IMR-90 (cell line): Measurements from ENCODE around the gene GTPBP6. TPM values are rescaled to one million over a fixed set of nuclear protein-coding genes. Genes with fewer than 3 reads are reported as not detected.

Source experiments
- ATAC-seq: fragments of 200-7000 bp; cut with Tn5 transposase; 2 replicates; pipeline ENCODE4 v1.9.1; 2020; ENCODE audit warnings: low read depth, mild to moderate bottlenecking, moderate library complexity
- BruUV-seq: library from RNA; stranded (reverse); fragments of 400-500 nt; replicated peaks from 2 replicates; lab custom pipeline; 2021; lab: Mats Ljungman, UMichigan
- CTCF ChIA-PET: fragments of 300-600 bp; formaldehyde crosslinking; extraction: SDS; loops from one replicate; lab custom pipeline; 2021; ENCODE audit warnings: antibody characterized with exemption; lab: Yijun Ruan, JAX
- POLR2A ChIA-PET: fragments of 300-600 bp; sonication (Branson Sonifier 250); formaldehyde crosslinking; loops from one replicate; lab custom pipeline; 2022; ENCODE audit warnings: antibody characterized with exemption; ENCODE audit not compliant: unreplicated experiment; lab: Charles Lee
- DNase-seq: peaks from one replicate; pipeline ENCODE4 v3.0.0; 2013
- H2AFZ ChIP-seq: replicated peaks from 2 replicates; pipeline ENCODE3; 2013; ENCODE audit warnings: low read length, mild to moderate bottlenecking; ENCODE audit not compliant: poor library complexity
- H2AK5ac ChIP-seq: 2 replicates; pipeline ENCODE4 v1.6.1; 2013; ENCODE audit warnings: low read depth, low read length, inconsistent platforms
- H2AK9ac ChIP-seq: replicated peaks from 2 replicates; pipeline ENCODE3; 2013; ENCODE audit warnings: mild to moderate bottlenecking, low read depth, low read length, moderate library complexity; ENCODE audit not compliant: poor library complexity
- H2BK120ac ChIP-seq: 2 replicates; pipeline ENCODE4 v1.6.1; 2013; ENCODE audit warnings: low read depth, low read length, inconsistent platforms
- H2BK15ac ChIP-seq: 3 replicates; pipeline ENCODE4 v1.6.1; 2013; ENCODE audit warnings: low read depth, low read length, inconsistent platforms
- H2BK20ac ChIP-seq: 2 replicates; pipeline ENCODE4 v1.6.1; 2013; ENCODE audit warnings: low read depth, mild to moderate bottlenecking, inconsistent platforms, low read length, moderate library complexity
- H2BK5ac ChIP-seq: 2 replicates; pipeline ENCODE4 v1.6.1; 2013; ENCODE audit warnings: mild to moderate bottlenecking, low read depth, low read length, inconsistent platforms; ENCODE audit not compliant: poor library complexity, severe bottlenecking
- H3K14ac ChIP-seq: replicated peaks from 2 replicates; pipeline ENCODE4 v1.6.1; 2013; ENCODE audit warnings: low read depth, low read length, inconsistent platforms
- H3K18ac ChIP-seq: 2 replicates; pipeline ENCODE4 v1.6.1; 2013; ENCODE audit warnings: low read depth, low read length, control low read depth
- H3K23ac ChIP-seq: 2 replicates; pipeline ENCODE4 v1.6.1; 2013; ENCODE audit warnings: low read depth, low read length, inconsistent platforms
- H3K27ac ChIP-seq: 2 replicates; pipeline ENCODE4 v1.5.1; 2013; ENCODE audit warnings: mild to moderate bottlenecking, control low read depth, low read length; ENCODE audit not compliant: insufficient read depth
- H3K27me3 ChIP-seq: 2 replicates; pipeline ENCODE4 v1.6.1; 2013; ENCODE audit warnings: low read length; ENCODE audit not compliant: control insufficient read depth, insufficient read depth
- H3K36me3 ChIP-seq: 2 replicates; pipeline ENCODE4 v1.6.1; 2013; ENCODE audit warnings: low read length, mixed read lengths; ENCODE audit not compliant: control insufficient read depth, insufficient read depth
- H3K4ac ChIP-seq: 2 replicates; pipeline ENCODE4 v1.6.1; 2013; ENCODE audit warnings: low read depth, low read length, inconsistent platforms
- H3K4me1 ChIP-seq: 2 replicates; pipeline ENCODE4 v1.6.1; 2013; ENCODE audit warnings: low read length, mixed read lengths; ENCODE audit not compliant: control insufficient read depth, insufficient read depth
- H3K4me2 ChIP-seq: 2 replicates; pipeline ENCODE4 v1.6.1; 2013; ENCODE audit warnings: low read depth, mild to moderate bottlenecking, control low read depth, low read length, moderate library complexity
- H3K4me3 ChIP-seq: 2 replicates; pipeline ENCODE4 v1.5.1; 2013; ENCODE audit warnings: low read depth, mild to moderate bottlenecking, control low read depth, low read length, moderate library complexity; ENCODE audit not compliant: insufficient read depth
- H3K56ac ChIP-seq: 2 replicates; pipeline ENCODE4 v1.6.1; 2013; ENCODE audit warnings: low read length, inconsistent platforms; ENCODE audit not compliant: insufficient read depth; ENCODE audit errors: extremely low read depth
- H3K79me1 ChIP-seq, 2 experiments: 2 replicates each; pipeline ENCODE4 v1.6.1; 2013; ENCODE audit warnings: low read length in 2 of 2, inconsistent platforms in 1 of 2, low read depth in 1 of 2
- H3K9ac ChIP-seq: 2 replicates; pipeline ENCODE4 v1.6.1; 2013; ENCODE audit warnings: low read depth, low read length, control low read depth
- H3K9me1 ChIP-seq: 2 replicates; pipeline ENCODE4 v1.6.1; 2013; ENCODE audit warnings: low read length, inconsistent platforms; ENCODE audit not compliant: insufficient read depth
- H3K9me3 ChIP-seq: 2 replicates; pipeline ENCODE4 v1.6.1; 2013; ENCODE audit warnings: low read length; ENCODE audit not compliant: control insufficient read depth, insufficient read depth
- H4K20me1 ChIP-seq: 2 replicates; pipeline ENCODE4 v1.6.1; 2013; ENCODE audit warnings: low read length, inconsistent platforms; ENCODE audit not compliant: insufficient read depth
- H4K5ac ChIP-seq: 2 replicates; pipeline ENCODE4 v1.6.1; 2013; ENCODE audit warnings: mild to moderate bottlenecking, low read depth, low read length, control low read depth
- H4K8ac ChIP-seq, 2 experiments: 2 replicates each; pipeline ENCODE4 v1.6.1; 2013; ENCODE audit warnings: low read depth in 2 of 2, low read length in 2 of 2, control low read depth in 1 of 2, inconsistent platforms in 1 of 2
- H4K91ac ChIP-seq: 2 replicates; pipeline ENCODE4 v1.6.1; 2013; ENCODE audit warnings: low read depth, low read length, inconsistent platforms; ENCODE audit not compliant: insufficient read depth
- BHLHE40 ChIP-seq: fragments of 150-350 bp; IDR thresholded peaks from 2 replicates; pipeline ENCODE4 v1.6.1; 2016; ENCODE audit warnings: mild to moderate bottlenecking, low read depth, low read length
- CEBPB ChIP-seq: IDR thresholded peaks from 2 replicates; pipeline ENCODE4 v1.6.1; 2012; ENCODE audit warnings: low read depth, low read length, improper control_type of control experiment
- CHD1 ChIP-seq: IDR thresholded peaks from 2 replicates; pipeline ENCODE4 v1.6.1; 2012; ENCODE audit warnings: low read depth, low read length, improper control_type of control experiment
- FOS ChIP-seq: fragments of 150-350 bp; IDR thresholded peaks from 2 replicates; pipeline ENCODE4 v1.6.1; 2016; ENCODE audit warnings: low read depth, low read length
- MAFK ChIP-seq: IDR thresholded peaks from 2 replicates; pipeline ENCODE4 v1.6.1; 2012; ENCODE audit warnings: low read depth, low read length, improper control_type of control experiment
- MAZ ChIP-seq: IDR thresholded peaks from 2 replicates; pipeline ENCODE4 v1.6.1; 2012; ENCODE audit warnings: low read depth, mild to moderate bottlenecking, low read length, improper control_type of control experiment, moderate library complexity, borderline replicate concordance
- MXI1 ChIP-seq: IDR thresholded peaks from 2 replicates; pipeline ENCODE4 v1.6.1; 2012; ENCODE audit warnings: low read depth, mild to moderate bottlenecking, low read length, moderate library complexity, borderline replicate concordance
- NFE2L2 ChIP-seq: fragments of 150-350 bp; IDR thresholded peaks from 2 replicates; pipeline ENCODE4 v1.6.1; 2016; ENCODE audit warnings: low read depth, mild to moderate bottlenecking, low read length
- POLR2A ChIP-seq: IDR thresholded peaks from 2 replicates; pipeline ENCODE4 v1.6.1; 2012; ENCODE audit warnings: mild to moderate bottlenecking, low read depth, low read length
- RAD21 ChIP-seq: IDR thresholded peaks from 2 replicates; pipeline ENCODE4 v1.6.1; 2012; ENCODE audit warnings: low read length, improper control_type of control experiment
- RCOR1 ChIP-seq: IDR thresholded peaks from 2 replicates; pipeline ENCODE4 v1.6.1; 2012; ENCODE audit warnings: mild to moderate bottlenecking, low read length, improper control_type of control experiment; ENCODE audit not compliant: insufficient replicate concordance
- RFX5 ChIP-seq: IDR thresholded peaks from 2 replicates; pipeline ENCODE4 v1.8.0; 2012; ENCODE audit warnings: low read depth, mild to moderate bottlenecking, low read length, moderate library complexity
- SMC3 ChIP-seq: fragments of 150-350 bp; IDR thresholded peaks from 2 replicates; pipeline ENCODE4 v1.6.1; 2016; ENCODE audit warnings: low read depth, mild to moderate bottlenecking, antibody characterized with exemption, low read length, moderate library complexity
- WGBS, 2 experiments: methylation state at CpG; one replicate each; pipeline versions ENCODE4 v1.1.5 to v1.1.7; 2013; ENCODE audit warnings: missing lambda C conversion rate in 2 of 2; ENCODE audit not compliant: insufficient read length in 1 of 2; ENCODE audit errors: extremely low coverage in 2 of 2; 5-methylcytosine and 5-hydroxymethylcytosine counted together
- dilution Hi-C: fragments of 300-500 bp; cut with HindIII; formaldehyde crosslinking; loops from one replicate; pipeline ENCODE4 v1.14.3; 2018; ENCODE audit warnings: low sequenced_read_pairs; ENCODE audit not compliant: unreplicated experiment
- in situ Hi-C: fragments of 300-500 bp; cut with MboI; formaldehyde crosslinking; loops from 3 replicates; pipeline ENCODE4 v1.14.3; 2019; ENCODE audit warnings: low sequenced_read_pairs, inconsistent platforms, mixed read lengths
- intact Hi-C: fragments of 100-400 bp; cut with micrococcal nuclease; formaldehyde crosslinking; loops from 2 replicates; pipeline ENCODE4 v1.10.0; 2022
- polyA plus RNA-seq, 3 experiments: library from polyadenylated mRNA; depleted of rRNA; stranded (reverse); fragments of >200 nt; gene quantifications; 2 replicates each; pipeline ENCODE4 v1.2.3, GENCODE V29; 2012; ENCODE audit warnings: low replicate concordance in 1 of 3
- total RNA-seq: library from RNA; depleted of rRNA; stranded (reverse); fragments of >200 nt; gene quantifications from 2 replicates; pipeline ENCODE4 v1.2.3, GENCODE V29; 2012
- TF ChIP-seq, protein P1 (sequence below): conservative IDR thresholded peaks from 2 replicates; pipeline ENCODE4 v1.5.1; 2012; ENCODE audit warnings: mild to moderate bottlenecking, low read depth, low read length, improper control_type of control experiment
- TF ChIP-seq, protein P2 (sequence below): fragments of 150-350 bp; IDR thresholded peaks from 2 replicates; pipeline ENCODE4 v1.6.1; 2016; ENCODE audit warnings: low read depth, mild to moderate bottlenecking, low read length, moderate library complexity, borderline replicate concordance
- TF ChIP-seq, protein P3 (sequence below): fragments of 150-350 bp; IDR thresholded peaks from 2 replicates; pipeline ENCODE4 v1.6.1; 2017; ENCODE audit warnings: mild to moderate bottlenecking, antibody characterized with exemption, low read length, low read depth

GTPBP6 gene
- total and polyA plus RNA-seq, 2 of the 4 experiments (the other 2 are of a cell fraction), result 24.0 to 31.6 TPM

DNA sequence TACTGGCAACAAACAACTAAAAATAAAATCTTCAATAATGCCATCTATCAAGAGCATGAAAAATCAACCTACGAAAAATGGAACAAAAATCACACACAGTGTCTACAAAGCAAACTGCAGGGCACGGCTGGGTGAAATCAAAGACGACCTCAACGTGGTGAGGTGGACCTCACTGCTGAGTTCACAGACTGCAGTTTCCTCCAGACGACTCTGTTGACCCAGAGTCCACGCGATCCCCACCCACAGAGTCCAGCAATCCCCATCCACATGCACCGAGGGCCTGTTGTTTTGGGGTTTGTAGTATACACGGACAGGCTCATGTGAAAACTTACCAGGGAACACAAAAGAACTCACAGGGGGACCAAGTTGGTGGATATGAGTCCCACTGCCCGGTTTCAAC, 31.1 kb upstream of the GTPBP6 start:
- no TSS peak for BruUV-seq
- Histone ChIP-seq H3K9me3 (no peaks in the 10 kb centered on the region; the same call in 1 of the 2 replicates), H4K5ac (no peak overlapping the region), H4K8ac (no peak overlapping the region), H3K4me3 (no peak overlapping the region), H3K27ac (no peak overlapping the region), H3K27me3 (no peaks in the 10 kb centered on the region), H2BK15ac (no peak overlapping the region), H2AK9ac (no peak overlapping the region), H3K79me1 (no peaks in the 10 kb centered on the region; a peak in 1 of 4 replicates), H2AK5ac (no peak overlapping the region), H2BK5ac (no peak overlapping the region), H2BK20ac (no peak overlapping the region), H3K4me2 (no peak overlapping the region), H4K91ac (no peak overlapping the region), H3K23ac (no peak overlapping the region), H4K20me1 (no peaks in the 10 kb centered on the region), H3K4ac (no peak overlapping the region), H3K4me1 (no peaks in the 10 kb centered on the region; the same call in 1 of the 2 replicates), H2AFZ (no peak overlapping the region), H3K36me3 (peaks cover 12% of the 10 kb centered on the region), H2BK120ac (no peak overlapping the region), H3K18ac (no peak overlapping the region), H3K9me1 (no peaks in the 10 kb centered on the region), H3K56ac (no peak overlapping the region), H3K14ac (no peak overlapping the region), H3K9ac (no peak overlapping the region)
- TF ChIP-seq CHD1 (no peak), RFX5 (no peak), RCOR1 (no peak), RAD21 (no peak), MAZ (no peak), MXI1 (no peak), NFE2L2 (no peak), FOS (no peak), CEBPB (no peak), MAFK (no peak), SMC3 (no peak), POLR2A (no peak), BHLHE40 (no peak)
- TF ChIP-seq, protein P1, sequence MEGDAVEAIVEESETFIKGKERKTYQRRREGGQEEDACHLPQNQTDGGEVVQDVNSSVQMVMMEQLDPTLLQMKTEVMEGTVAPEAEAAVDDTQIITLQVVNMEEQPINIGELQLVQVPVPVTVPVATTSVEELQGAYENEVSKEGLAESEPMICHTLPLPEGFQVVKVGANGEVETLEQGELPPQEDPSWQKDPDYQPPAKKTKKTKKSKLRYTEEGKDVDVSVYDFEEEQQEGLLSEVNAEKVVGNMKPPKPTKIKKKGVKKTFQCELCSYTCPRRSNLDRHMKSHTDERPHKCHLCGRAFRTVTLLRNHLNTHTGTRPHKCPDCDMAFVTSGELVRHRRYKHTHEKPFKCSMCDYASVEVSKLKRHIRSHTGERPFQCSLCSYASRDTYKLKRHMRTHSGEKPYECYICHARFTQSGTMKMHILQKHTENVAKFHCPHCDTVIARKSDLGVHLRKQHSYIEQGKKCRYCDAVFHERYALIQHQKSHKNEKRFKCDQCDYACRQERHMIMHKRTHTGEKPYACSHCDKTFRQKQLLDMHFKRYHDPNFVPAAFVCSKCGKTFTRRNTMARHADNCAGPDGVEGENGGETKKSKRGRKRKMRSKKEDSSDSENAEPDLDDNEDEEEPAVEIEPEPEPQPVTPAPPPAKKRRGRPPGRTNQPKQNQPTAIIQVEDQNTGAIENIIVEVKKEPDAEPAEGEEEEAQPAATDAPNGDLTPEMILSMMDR, result no peak
- TF ChIP-seq, protein P2, sequence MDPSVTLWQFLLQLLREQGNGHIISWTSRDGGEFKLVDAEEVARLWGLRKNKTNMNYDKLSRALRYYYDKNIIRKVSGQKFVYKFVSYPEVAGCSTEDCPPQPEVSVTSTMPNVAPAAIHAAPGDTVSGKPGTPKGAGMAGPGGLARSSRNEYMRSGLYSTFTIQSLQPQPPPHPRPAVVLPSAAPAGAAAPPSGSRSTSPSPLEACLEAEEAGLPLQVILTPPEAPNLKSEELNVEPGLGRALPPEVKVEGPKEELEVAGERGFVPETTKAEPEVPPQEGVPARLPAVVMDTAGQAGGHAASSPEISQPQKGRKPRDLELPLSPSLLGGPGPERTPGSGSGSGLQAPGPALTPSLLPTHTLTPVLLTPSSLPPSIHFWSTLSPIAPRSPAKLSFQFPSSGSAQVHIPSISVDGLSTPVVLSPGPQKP, result no peak
- TF ChIP-seq, protein P3, sequence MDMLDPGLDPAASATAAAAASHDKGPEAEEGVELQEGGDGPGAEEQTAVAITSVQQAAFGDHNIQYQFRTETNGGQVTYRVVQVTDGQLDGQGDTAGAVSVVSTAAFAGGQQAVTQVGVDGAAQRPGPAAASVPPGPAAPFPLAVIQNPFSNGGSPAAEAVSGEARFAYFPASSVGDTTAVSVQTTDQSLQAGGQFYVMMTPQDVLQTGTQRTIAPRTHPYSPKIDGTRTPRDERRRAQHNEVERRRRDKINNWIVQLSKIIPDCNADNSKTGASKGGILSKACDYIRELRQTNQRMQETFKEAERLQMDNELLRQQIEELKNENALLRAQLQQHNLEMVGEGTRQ, result no peak
- CTCF ChIA-PET, result no interaction called here
- dilution Hi-C loops (no loop called here), in situ Hi-C loops (no loop called here), intact Hi-C loops (no loop called here)
- ATAC-seq, result no peak
- POLR2A ChIA-PET, result no interaction called here
- DNase-seq, result no peak
- WGBS, 2 experiments, result 90% methylated on average over 2 of the region's 10 CpGs; no CpG with 5 or more reads in 1 of the 2 experiments
